GM12875 (cell line): ENCODE data around the gene SVIL.
A peak's percentile ranks its signal among the peaks of the same experiment; 100 is the strongest.

Experiments
- H3K4me3 ChIP-seq: one replicate; pipeline ENCODE4 v1.5.1; 2011; ENCODE audit warnings: low read depth, low read length, control low read depth
- CTCF ChIP-seq: IDR thresholded peaks from 2 replicates; pipeline ENCODE4 v1.5.1; 2011; ENCODE audit warnings: low read depth, mild to moderate bottlenecking, control low read depth, inconsistent platforms, low read length, moderate library complexity, borderline replicate concordance; ENCODE audit not compliant: insufficient read depth

Gene SVIL

GRCh38 chr10:29535012-29535777, 99.6 kb downstream of the SVIL start:
- no peak overlapping the region for H3K4me3 ChIP-seq
- peak; percentile 22; the same call in 1 of the 2 replicates for TF ChIP-seq CTCF

GRCh38 chr10:29534590-29534989, 100.2 kb downstream of the SVIL start:
- TF ChIP-seq CTCF = no peak

DNA sequence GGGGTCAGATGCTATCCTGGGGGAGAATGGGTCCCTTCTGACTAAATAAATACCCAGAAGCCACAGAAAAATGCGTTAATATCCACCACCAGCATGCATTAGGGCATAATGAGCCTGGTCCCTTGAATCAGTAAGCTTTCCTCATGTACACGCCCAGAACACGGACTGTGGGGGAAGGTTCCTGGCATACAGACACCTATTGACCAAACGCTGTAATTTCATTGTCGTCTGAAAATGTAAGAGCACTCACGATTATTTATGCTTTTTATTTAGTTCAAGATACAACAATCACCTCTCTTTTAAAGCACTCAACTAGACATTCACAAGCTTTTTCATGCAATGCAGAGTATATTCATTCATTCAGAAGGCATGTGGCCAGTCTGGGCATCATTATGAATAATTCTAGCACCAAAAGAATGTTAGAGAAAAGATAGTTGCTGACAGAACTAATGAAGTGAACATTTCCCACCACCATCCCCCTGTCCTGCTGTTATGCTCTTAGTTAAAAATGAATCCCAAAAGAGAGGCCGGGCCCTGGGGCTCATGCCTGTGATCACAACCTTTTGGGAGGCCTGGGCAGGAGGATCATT, 101.0 kb downstream of the SVIL start:
- H3K4me3 ChIP-seq = no peak overlapping the region
- TF ChIP-seq CTCF = no peak

More at GRCh38 chr10:29534590-29534989, 100.2 kb downstream of the SVIL start:
- no peak overlapping the region for H3K4me3 ChIP-seq

- no peak for TF ChIP-seq CTCF
Observed at GRCh38 chr10:29533046-29533445, 101.7 kb downstream of the SVIL start.

GRCh38 chr10:29532256-29532878, 102.4 kb downstream of the SVIL start:
- no peak for TF ChIP-seq CTCF
- H3K4me3 ChIP-seq = no peak overlapping the region

More at GRCh38 chr10:29533046-29533445, 101.7 kb downstream of the SVIL start:
- H3K4me3 ChIP-seq = no peak overlapping the region

GRCh38 chr10:29530112-29530976, 104.4 kb downstream of the SVIL start:
- no peak overlapping the region for H3K4me3 ChIP-seq
- TF ChIP-seq CTCF = no peak
